Ascending aorta (tissue), 2 donors: Measurements from ENCODE around the gene PGPEP1. TPM values are rescaled to one million over a fixed set of nuclear protein-coding genes. Genes with fewer than 3 reads are reported as not detected.
"Not testable (repeated sequence)": the region's sequence is repeated elsewhere in the genome, so short reads cannot be mapped to it uniquely, and the experiment has no call there.

ENCODE experiments used
- DNase-seq, 2 donors: peaks; one replicate each; pipeline ENCODE4 v3.0.0-alpha.2; 2019; ENCODE audit warnings: low spot score in 2 of 2
- H3K27ac ChIP-seq, 2 donors: fragments of 200-600 bp; sonication (generic); one replicate each; pipeline ENCODE4 v1.5.1; 2016 to 2017; ENCODE audit warnings: mild to moderate bottlenecking in 1 of 2
- H3K27me3 ChIP-seq: fragments of 200-600 bp; sonication (generic); one replicate; pipeline ENCODE4 v1.5.1; 2017
- H3K36me3 ChIP-seq, 2 donors: fragments of 200-600 bp; sonication (generic); one replicate each; pipeline ENCODE4 v1.5.1; 2016
- H3K4me1 ChIP-seq, 2 donors: fragments of 200-600 bp; sonication (generic); one replicate each; pipeline ENCODE4 v1.5.1; 2016 to 2017; ENCODE audit warnings: mild to moderate bottlenecking in 1 of 2
- H3K4me3 ChIP-seq, 2 donors: fragments of 200-600 bp; sonication (generic); one replicate each; pipeline ENCODE4 v1.5.1; 2016 to 2017; ENCODE audit warnings: mild to moderate bottlenecking in 1 of 2
- H3K9me3 ChIP-seq, 2 donors: fragments of 200-600 bp; sonication (generic); one replicate each; pipeline ENCODE4 v1.5.1; 2016
- intact Hi-C: fragments of 100-400 bp; cut with DNase I; formaldehyde crosslinking; loops from one replicate; pipeline ENCODE4 v1.15.1; 2023
- total RNA-seq: library from RNA; depleted of rRNA; stranded (reverse); fragments of >200 nt; gene quantifications from one replicate; pipeline ENCODE4 v1.1.0, GENCODE V29; 2016
- TF ChIP-seq, protein P1 (sequence below), 3 experiments: fragments of 200-600 bp in 2 of 3; fragments of 450-650 bp in 1 of 3; sonication (generic) in 2 of 3; IDR thresholded peaks; one replicate each; pipeline ENCODE4 v1.5.1; 2016 to 2019; ENCODE audit warnings: antibody characterized with exemption in 3 of 3, mild to moderate bottlenecking in 1 of 3, moderate library complexity in 1 of 3

The PGPEP1 gene
- total RNA-seq, 1 donor from 2014 or later: 14.8 TPM

DNA sequence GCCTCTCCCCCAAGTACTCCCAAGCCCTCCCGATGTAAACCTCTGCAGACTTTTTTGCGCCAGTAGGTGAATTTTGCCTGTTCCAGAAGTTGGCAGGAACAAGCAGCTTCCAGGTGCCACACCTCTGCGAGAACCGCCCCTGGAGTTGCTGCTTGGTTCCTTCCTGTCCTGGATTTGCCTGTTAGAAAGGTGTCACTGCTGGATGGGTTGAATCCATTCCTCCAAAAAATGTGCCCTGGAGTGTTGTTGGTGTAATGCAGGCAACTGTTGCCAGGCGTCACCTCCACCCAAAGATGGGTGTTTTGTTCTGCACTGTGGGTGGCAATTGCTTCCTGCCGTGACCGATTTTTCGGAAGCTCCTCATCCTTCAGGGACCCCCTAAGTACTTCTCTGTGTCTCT lies 5.7 kb downstream of the PGPEP1 start:
- TF ChIP-seq, protein P1, sequence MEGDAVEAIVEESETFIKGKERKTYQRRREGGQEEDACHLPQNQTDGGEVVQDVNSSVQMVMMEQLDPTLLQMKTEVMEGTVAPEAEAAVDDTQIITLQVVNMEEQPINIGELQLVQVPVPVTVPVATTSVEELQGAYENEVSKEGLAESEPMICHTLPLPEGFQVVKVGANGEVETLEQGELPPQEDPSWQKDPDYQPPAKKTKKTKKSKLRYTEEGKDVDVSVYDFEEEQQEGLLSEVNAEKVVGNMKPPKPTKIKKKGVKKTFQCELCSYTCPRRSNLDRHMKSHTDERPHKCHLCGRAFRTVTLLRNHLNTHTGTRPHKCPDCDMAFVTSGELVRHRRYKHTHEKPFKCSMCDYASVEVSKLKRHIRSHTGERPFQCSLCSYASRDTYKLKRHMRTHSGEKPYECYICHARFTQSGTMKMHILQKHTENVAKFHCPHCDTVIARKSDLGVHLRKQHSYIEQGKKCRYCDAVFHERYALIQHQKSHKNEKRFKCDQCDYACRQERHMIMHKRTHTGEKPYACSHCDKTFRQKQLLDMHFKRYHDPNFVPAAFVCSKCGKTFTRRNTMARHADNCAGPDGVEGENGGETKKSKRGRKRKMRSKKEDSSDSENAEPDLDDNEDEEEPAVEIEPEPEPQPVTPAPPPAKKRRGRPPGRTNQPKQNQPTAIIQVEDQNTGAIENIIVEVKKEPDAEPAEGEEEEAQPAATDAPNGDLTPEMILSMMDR (IDR thresholded peaks at IDR 0.05): no peak
- Histone ChIP-seq H3K27ac (no peak overlapping the region), H3K9me3 (no peaks in the 10 kb centered on the region), H3K36me3 (no peaks in the 10 kb centered on the region), H3K4me1 (peaks cover 0 to 6% of the 10 kb centered on the region in 2 donors), H3K4me3 (no peak overlapping the region), H3K27me3 (no peaks in the 10 kb centered on the region)
- intact Hi-C loops: no loop called here
- no peak for DNase-seq

DNA sequence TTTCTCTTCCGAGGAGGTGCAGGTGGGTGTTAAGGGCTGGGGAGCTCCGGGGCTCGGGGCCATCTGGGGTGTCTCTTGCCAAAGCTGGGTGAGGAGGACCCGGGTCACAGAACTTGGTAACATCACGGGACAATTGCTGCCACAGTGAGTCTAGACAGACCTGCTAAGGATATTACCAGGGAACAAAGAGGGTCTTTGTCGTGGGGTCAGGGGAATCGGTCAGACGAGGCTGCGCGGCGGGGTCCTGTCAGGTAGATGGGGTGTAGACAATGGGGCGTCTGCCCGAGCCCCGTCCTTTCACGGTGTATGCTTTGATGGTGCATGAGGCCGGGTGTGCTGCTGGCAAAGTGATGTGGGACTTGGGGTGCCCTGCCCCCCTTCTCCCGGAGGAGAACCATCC lies 7.8 kb downstream of the PGPEP1 start:
- TF ChIP-seq, protein P1 (IDR thresholded peaks at IDR 0.05): no peak
- Histone ChIP-seq H3K36me3 (no peaks in the 10 kb centered on the region), H3K27ac (no peak overlapping the region), H3K9me3 (no peaks in the 10 kb centered on the region), H3K4me3 (no peak overlapping the region), H3K4me1 (no peaks in the 10 kb centered on the region), H3K27me3 (no peaks in the 10 kb centered on the region)
- DNase-seq: no peak
- intact Hi-C loops: no loop called here

DNA sequence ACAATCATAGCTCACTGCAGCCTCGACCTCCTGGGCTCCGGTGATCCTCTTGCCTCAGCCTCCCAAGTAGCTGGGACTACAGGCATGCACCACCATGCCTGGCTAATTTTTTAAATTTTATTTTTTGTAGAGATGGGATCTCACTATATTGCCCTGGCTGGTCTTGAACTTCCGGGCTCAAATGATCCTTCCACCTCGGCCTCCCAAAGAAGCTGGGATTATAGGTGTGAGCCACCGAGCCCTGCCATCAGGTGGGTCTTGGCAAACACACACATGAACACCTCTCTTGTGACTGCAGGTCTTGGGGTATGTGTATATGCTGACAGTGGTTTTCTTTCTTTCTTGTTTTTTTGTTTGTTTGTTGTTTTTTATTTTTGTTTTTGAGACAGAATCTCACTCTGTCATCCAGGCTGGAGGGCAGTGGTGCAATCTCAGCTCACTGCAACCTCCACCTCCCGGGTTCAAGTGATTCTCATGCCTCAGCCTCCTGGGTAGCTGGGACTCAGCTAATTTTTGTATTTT lies 8.5 kb downstream of the PGPEP1 start:
- DNase-seq, H3K36me3 ChIP-seq, H3K27ac ChIP-seq, H3K9me3 ChIP-seq, H3K4me3 ChIP-seq, H3K27me3 ChIP-seq, H3K4me1 ChIP-seq: not testable (repeated sequence)
- intact Hi-C loops: loop anchor here (1.0 kb wide), 1 partner anchor 61 kb away; no protein-coding TSS in a partner anchor

DNA sequence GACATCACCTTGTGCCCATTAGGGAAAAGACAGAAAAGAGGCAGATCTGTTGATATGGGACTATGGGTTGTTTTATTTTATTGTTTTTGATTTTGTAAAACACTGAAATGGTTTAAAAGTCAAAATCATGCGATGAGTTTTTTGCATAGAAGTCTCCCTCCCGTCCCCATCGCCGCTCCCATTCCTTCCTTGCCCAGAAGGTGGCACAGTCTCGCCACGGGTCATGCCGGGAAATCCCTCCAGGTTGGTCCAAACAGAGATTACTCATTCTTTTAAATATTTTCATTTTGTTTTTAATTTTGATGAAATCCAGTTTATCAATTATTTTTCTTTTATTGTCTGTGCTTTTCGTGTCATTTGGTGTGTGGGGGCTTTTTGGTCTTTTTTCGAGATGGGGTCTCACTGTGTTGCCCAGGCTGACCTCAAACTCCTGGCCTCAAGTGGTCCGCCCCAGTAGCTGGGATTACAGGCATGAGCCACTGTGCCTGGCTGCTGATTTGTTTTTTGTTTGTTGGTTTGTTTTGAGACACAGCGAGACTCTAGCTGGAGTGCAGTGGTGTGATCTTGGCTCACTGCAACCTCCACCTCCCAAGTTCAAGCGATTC lies 9.2 kb downstream of the PGPEP1 start:
- no peaks in the 10 kb centered on the region for H3K27me3 ChIP-seq
- intact Hi-C loops: loop anchor here (1.0 kb wide), 1 partner anchor 61 kb away; no protein-coding TSS in a partner anchor
- TF ChIP-seq, protein P1 (IDR thresholded peaks at IDR 0.05): peak; percentile 62 to 80 (median 75)
- H3K4me1 ChIP-seq: no peaks in the 10 kb centered on the region
- H3K27ac ChIP-seq: no peak overlapping the region
- no peak for DNase-seq
- no peak overlapping the region for H3K4me3 ChIP-seq
- H3K9me3 ChIP-seq: no peaks in the 10 kb centered on the region
- no peaks in the 10 kb centered on the region for H3K36me3 ChIP-seq

DNA sequence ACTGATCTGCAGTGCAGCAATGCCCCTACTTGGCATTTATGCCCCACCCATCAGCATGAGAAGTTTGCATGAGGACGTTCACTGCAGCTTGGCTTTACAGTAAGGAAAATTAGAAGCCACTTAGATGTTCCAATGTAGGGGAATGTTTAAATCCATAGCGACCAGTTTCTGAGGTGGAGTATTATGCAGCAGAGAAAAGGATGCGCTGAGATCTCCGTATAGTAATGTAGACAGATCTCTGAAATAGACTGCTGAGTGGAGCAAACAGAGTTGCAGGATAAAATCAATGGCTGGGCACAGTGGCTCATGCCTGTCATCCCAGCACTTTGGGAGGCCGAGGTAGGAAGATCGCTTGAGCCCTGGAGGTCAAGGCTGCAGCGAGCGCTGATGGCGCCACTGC lies 10.1 kb downstream of the PGPEP1 start:
- H3K27me3 ChIP-seq: no peaks in the 10 kb centered on the region
- no peak overlapping the region for H3K4me3 ChIP-seq
- H3K27ac ChIP-seq: no peak overlapping the region
- DNase-seq: no peak
- TF ChIP-seq, protein P1 (IDR thresholded peaks at IDR 0.05): no peak
- H3K4me1 ChIP-seq: no peaks in the 10 kb centered on the region
- intact Hi-C loops: no loop called here
- no peaks in the 10 kb centered on the region for H3K9me3 ChIP-seq
- no peaks in the 10 kb centered on the region for H3K36me3 ChIP-seq

DNA sequence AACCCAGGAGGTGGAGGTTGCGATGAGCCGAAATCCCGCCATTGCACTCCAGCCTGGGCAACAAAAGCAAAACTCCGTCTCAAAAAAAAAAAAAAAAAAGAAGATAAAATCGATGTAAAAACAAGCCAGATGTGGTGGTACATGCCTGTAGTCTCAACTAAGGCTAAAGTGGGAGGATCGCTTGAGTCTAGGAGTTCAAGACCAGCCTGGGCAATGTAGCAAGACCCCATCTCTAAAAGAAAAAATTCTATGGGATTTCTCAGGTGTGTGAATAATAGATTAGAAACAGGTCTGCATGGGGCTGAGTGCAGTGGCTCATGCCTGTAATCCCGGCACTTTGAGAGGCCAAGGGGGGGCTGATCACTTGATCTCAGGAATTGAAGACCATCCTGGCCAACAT lies 11.1 kb downstream of the PGPEP1 start:
- Histone ChIP-seq H3K27me3 (no peaks in the 10 kb centered on the region), H3K9me3 (no peaks in the 10 kb centered on the region), H3K4me3 (no peak overlapping the region), H3K36me3 (peaks cover 3 to 4% of the 10 kb centered on the region in 2 donors), H3K27ac (no peak overlapping the region), H3K4me1 (no peaks in the 10 kb centered on the region)
- intact Hi-C loops: no loop called here
- DNase-seq: no peak
- TF ChIP-seq, protein P1 (IDR thresholded peaks at IDR 0.05): no peak
